ENCODE measurements around the gene PDGFA.

PDGFA gene

DNA sequence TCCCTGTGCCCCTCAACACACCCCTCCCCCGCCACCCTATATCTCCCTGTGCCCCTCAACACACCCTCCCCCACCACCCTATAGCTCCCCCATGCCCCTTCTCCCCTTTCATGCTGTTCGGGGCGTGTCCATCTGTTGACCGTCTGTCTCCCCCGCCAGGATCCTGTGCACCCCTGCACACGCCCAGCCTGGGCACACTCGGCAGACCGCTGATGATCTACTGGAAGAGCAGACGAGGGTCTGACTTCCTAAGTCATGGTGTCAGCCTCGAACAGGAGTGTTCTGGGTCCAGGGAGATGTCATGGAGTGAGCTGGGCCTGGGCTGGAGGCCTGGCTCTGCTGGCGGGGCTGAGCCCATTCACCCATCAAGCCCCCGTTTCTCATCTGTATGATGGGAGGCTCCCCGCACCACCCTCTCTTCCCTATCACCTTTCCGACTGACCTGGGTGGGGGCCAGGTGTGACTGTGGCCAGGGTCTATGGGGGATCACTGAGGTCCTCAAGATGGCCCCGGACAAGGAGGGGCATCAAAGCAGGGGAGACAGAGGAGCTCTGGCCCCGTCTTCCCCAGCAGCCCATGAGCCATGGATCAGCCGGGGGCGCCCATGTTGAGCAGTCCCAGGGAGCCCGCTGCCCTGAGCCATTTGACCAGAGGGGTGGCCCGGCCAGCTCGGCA is 48.3 kb downstream of the PDGFA start:
- peaks cover 30% of the 10 kb centered on the region for H3K4me1 Mint-ChIP-seq (ENCODE audit: low read depth)
- no peak overlapping the region for H3K4me3 Mint-ChIP-seq
- peaks cover 41% of the 10 kb centered on the region for H3K9me3 Mint-ChIP-seq
- intact Hi-C loops (cut with micrococcal nuclease): no loop called here
- H3K27me3 Mint-ChIP-seq: peaks cover 3% of the 10 kb centered on the region
- peaks cover 18% of the 10 kb centered on the region for H3K36me3 Mint-ChIP-seq (ENCODE audit: low read depth)
- no peak overlapping the region for H3K27ac Mint-ChIP-seq

- Mint-ChIP-seq H3K9me3 (peaks cover 37% of the 10 kb centered on the region), H3K27ac (no peak overlapping the region), H3K4me1 (ENCODE audit: low read depth) (peaks cover 30% of the 10 kb centered on the region), H3K27me3 (peaks cover 1% of the 10 kb centered on the region), H3K4me3 (no peak overlapping the region), H3K36me3 (ENCODE audit: low read depth) (peaks cover 18% of the 10 kb centered on the region)
- intact Hi-C loops (cut with micrococcal nuclease): no loop called here
These were observed 50.1 kb downstream of the PDGFA start for GRCh38 chr7:469563-469961.

GRCh38 chr7:468681-469562 is 50.7 kb downstream of the PDGFA start:
- peaks cover 31% of the 10 kb centered on the region for H3K9me3 Mint-ChIP-seq
- H3K27ac Mint-ChIP-seq: peak overlapping the region; percentile 74
- H3K27me3 Mint-ChIP-seq: no peaks in the 10 kb centered on the region
- peaks cover 18% of the 10 kb centered on the region for H3K36me3 Mint-ChIP-seq (ENCODE audit: low read depth)
- intact Hi-C loops (cut with micrococcal nuclease): no loop called here
- peaks cover 30% of the 10 kb centered on the region for H3K4me1 Mint-ChIP-seq (ENCODE audit: low read depth)
- H3K4me3 Mint-ChIP-seq: no peak overlapping the region

DNA sequence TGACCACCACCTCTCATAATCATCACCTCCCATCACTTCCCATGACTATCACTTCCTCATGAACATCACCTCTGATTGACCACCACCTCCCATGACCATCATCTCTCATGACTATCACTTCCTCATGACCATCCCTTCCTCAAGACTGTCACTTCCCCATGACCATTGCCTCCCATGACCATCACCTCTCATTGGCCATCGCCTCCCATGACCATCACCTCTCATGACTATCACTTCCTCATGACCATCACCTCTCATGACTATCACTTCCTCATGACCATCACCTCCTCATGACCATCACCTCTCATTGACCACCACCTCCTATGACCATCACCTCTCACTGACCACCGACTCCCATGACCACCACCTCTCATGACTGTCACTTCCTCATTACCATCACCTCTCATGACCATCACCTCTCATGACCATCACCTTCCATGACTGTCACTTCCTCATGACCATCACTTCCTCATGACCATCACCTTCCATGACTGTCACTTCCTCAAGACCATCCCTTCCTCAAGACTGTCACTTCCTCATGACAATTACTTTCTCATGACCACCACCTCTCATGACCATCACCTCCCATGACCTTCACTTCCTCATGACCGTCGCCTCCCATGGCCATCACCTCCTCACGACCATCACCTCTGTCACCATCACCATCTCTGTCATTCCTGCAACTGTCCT is 51.6 kb downstream of the PDGFA start:
- H3K4me3 Mint-ChIP-seq: no peak overlapping the region

GRCh38 chr7:467393-467828 is 52.2 kb downstream of the PDGFA start:
- Mint-ChIP-seq H3K27me3 (no peaks in the 10 kb centered on the region), H3K27ac (peak overlapping the region; percentile 74), H3K4me3 (no peak overlapping the region), H3K9me3 (peaks cover 26% of the 10 kb centered on the region), H3K4me1 (ENCODE audit: low read depth) (peaks cover 30% of the 10 kb centered on the region), H3K36me3 (ENCODE audit: low read depth) (peaks cover 18% of the 10 kb centered on the region)
- intact Hi-C loops (cut with micrococcal nuclease): no loop called here

More for the DNA sequence above, 51.6 kb downstream of the PDGFA start:
- peak overlapping the region; percentile 74 for H3K27ac Mint-ChIP-seq
- H3K36me3 Mint-ChIP-seq (ENCODE audit: low read depth): peaks cover 18% of the 10 kb centered on the region
- peaks cover 30% of the 10 kb centered on the region for H3K4me1 Mint-ChIP-seq (ENCODE audit: low read depth)
- no peaks in the 10 kb centered on the region for H3K27me3 Mint-ChIP-seq
- intact Hi-C loops (cut with micrococcal nuclease): no loop called here
- peaks cover 26% of the 10 kb centered on the region for H3K9me3 Mint-ChIP-seq

GRCh38 chr7:466465-467191 is 53.0 kb downstream of the PDGFA start:
- Mint-ChIP-seq H3K9me3 (peaks cover 26% of the 10 kb centered on the region), H3K4me3 (no peak overlapping the region), H3K36me3 (ENCODE audit: low read depth) (peaks cover 18% of the 10 kb centered on the region), H3K4me1 (ENCODE audit: low read depth) (peaks cover 30% of the 10 kb centered on the region), H3K27me3 (no peaks in the 10 kb centered on the region), H3K27ac (peak overlapping the region; percentile 74)
- intact Hi-C loops (cut with micrococcal nuclease): no loop called here

DNA sequence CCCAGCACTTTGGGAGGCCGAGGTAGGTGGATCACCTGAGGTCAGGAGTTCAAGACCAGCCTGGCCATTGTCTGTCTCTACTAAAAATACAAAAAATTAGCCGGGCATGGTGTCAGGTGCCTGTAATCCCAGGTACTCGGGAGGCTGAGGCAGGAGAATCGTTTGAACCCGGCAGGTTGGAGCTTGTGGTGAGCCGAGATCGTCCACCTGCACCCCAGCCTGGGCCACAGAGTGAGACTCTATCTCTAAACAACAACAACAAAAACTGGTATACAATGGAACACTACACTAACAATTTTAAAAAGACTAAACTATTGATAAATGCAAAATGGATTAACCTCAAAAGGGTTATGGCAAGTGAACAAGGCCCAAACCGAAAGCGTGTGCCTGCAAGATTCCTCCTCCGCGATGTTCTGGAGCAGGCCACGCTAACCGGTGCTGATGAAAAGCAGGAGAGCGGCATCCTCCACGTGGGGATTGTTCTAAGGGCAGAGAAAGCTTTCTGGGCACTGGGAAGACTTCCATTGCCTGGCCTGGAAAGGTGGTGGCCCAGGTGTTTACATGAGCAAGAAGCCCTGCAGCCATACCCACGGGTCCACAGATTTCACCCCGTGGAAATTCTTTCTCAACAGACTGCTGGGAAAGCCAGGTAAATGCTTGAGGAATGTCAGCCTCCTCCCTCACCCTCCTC is 53.8 kb downstream of the PDGFA start:
- H3K27me3 Mint-ChIP-seq: peaks cover 4% of the 10 kb centered on the region
- intact Hi-C loops (cut with micrococcal nuclease): no loop called here
- no peak overlapping the region for H3K27ac Mint-ChIP-seq
- peaks cover 18% of the 10 kb centered on the region for H3K36me3 Mint-ChIP-seq (ENCODE audit: low read depth)
- peaks cover 26% of the 10 kb centered on the region for H3K9me3 Mint-ChIP-seq
- H3K4me3 Mint-ChIP-seq: no peak overlapping the region
- peaks cover 30% of the 10 kb centered on the region for H3K4me1 Mint-ChIP-seq (ENCODE audit: low read depth)

DNA sequence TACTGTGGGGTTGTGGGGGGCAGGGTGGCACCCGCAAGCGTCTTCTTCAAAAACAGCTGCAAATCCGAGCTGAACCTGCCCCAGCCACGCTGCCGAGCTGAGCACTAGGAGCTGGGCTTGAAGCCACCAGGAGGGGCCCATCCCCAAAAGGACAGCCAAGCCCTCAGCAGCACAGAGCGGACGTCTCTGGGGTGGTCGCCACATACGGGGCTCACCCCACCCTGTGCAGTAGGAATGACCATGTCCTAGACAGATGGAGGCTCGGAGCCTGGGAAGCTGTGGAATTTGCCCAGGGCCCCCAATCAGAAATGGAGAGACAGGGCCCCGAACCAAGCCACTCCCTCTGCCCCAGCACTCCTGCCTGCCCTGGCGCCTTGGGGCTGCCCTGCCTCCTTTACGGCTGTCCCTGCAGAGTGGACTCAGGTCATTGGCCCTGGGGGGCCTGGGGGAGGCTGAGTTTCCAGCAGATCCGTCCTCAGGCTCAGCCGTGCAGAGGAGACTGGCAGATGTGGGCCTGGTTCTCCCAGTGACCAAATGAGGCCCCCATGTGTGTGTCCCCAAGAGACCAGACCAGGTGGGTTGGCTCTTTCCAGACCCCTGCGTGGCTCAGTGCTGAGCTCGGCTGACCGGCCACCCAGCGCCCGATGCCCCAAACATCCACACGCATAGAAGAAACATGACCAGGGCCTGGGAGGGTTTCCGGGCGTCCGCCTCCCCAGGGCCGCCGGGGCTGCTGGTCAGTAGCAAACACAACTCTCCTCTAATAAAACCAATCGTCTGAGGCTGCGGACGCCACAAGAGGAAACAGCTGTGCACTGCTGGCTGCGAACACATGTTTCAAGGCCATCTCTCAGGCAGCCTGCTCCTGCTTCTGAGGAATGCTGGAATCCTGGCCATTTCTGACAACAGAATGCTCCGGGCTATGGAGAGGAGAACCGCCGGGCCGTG is 54.9 kb downstream of the PDGFA start:
- peaks cover 6% of the 10 kb centered on the region for H3K27me3 Mint-ChIP-seq
- H3K36me3 Mint-ChIP-seq (ENCODE audit: low read depth): peaks cover 18% of the 10 kb centered on the region
- intact Hi-C loops (cut with micrococcal nuclease): no loop called here
- no peak overlapping the region for H3K4me3 Mint-ChIP-seq
- no peak overlapping the region for H3K27ac Mint-ChIP-seq
- peaks cover 26% of the 10 kb centered on the region for H3K9me3 Mint-ChIP-seq
- peaks cover 27% of the 10 kb centered on the region for H3K4me1 Mint-ChIP-seq (ENCODE audit: low read depth)

DNA sequence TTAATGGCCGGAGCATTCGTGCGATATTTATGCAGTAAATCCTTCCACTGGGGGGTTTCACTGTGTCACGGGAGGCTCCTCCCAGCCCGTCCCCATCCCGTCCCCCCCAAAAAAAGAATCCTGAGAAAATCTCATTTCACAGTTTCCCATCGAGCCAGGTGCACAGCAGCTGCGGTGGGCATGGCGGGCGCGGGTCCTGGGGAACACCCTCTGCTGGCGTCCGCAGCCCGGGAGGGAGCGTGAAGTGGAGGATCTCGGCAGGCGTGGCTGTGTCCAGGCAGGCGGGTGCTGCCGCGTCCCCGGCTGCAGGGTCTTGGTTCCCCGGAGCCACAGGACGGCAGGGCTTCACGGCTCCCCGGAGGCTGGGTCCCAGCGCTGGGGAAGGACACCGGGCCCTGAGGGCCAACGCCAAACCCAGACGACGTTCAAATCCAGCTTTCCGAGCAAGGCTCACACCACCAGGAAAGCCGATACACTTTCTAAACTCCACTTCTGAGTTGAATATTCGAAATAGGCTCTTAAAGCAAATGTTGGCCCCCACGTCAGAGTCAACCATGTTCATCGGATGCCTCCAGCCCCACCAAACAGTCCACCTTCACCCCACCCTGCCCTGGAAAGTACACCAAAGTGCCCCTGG is 55.7 kb downstream of the PDGFA start:
- H3K27me3 Mint-ChIP-seq: peaks cover 6% of the 10 kb centered on the region
- peaks cover 18% of the 10 kb centered on the region for H3K36me3 Mint-ChIP-seq (ENCODE audit: low read depth)
- no peak overlapping the region for H3K4me3 Mint-ChIP-seq
- intact Hi-C loops (cut with micrococcal nuclease): no loop called here
- H3K4me1 Mint-ChIP-seq (ENCODE audit: low read depth): peaks cover 19% of the 10 kb centered on the region
- H3K9me3 Mint-ChIP-seq: peaks cover 21% of the 10 kb centered on the region
- H3K27ac Mint-ChIP-seq: no peak overlapping the region

DNA sequence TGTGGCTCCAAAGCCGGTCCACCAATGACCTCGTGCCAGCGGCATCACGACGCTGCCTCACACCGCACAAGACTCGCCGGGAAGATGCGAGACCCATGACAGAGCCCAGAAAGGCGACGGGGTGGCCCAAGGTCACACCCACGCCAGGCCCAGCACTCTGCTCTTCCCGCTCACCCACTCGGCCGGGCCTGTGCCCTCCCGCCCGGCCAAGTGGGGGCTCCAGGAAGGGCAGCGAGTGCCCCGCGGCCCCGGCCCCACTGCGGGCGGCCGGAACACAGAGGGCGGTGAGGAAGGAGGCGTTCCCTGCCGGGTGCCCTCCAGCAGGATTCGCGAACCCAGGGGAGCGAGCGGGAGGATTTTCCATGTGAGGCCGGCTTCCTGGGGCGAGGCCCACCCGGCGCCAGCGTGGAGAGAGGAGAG is 56.3 kb downstream of the PDGFA start:
- H3K27ac Mint-ChIP-seq: no peak overlapping the region
- no peak overlapping the region for H3K4me3 Mint-ChIP-seq
- H3K4me1 Mint-ChIP-seq (ENCODE audit: low read depth): peaks cover 13% of the 10 kb centered on the region
- peaks cover 15% of the 10 kb centered on the region for H3K36me3 Mint-ChIP-seq (ENCODE audit: low read depth)
- H3K27me3 Mint-ChIP-seq: peaks cover 10% of the 10 kb centered on the region
- intact Hi-C loops (cut with micrococcal nuclease): no loop called here
- peaks cover 16% of the 10 kb centered on the region for H3K9me3 Mint-ChIP-seq

GRCh38 chr7:462173-463103 is 57.2 kb downstream of the PDGFA start:
- Mint-ChIP-seq H3K27ac (no peak overlapping the region), H3K4me3 (no peak overlapping the region), H3K9me3 (peaks cover 6% of the 10 kb centered on the region), H3K27me3 (peaks cover 10% of the 10 kb centered on the region), H3K4me1 (ENCODE audit: low read depth) (peaks cover 4% of the 10 kb centered on the region), H3K36me3 (ENCODE audit: low read depth) (peaks cover 5% of the 10 kb centered on the region)
- intact Hi-C loops (cut with micrococcal nuclease): no loop called here
